ENCODE measurements around the gene TOB1. TPM values are rescaled to one million over a fixed set of nuclear protein-coding genes. Genes with fewer than 3 reads are reported as not detected.
A peak's percentile ranks its signal among the peaks of the same experiment; 100 is the strongest.

Gene TOB1
- total and polyA plus RNA-seq, 9 of the 15 experiments (the other 6 are each of a cell fraction or from before 2014, with no cell fraction given) = 4.8 to 63.7 (median 13.2) TPM

DNA sequence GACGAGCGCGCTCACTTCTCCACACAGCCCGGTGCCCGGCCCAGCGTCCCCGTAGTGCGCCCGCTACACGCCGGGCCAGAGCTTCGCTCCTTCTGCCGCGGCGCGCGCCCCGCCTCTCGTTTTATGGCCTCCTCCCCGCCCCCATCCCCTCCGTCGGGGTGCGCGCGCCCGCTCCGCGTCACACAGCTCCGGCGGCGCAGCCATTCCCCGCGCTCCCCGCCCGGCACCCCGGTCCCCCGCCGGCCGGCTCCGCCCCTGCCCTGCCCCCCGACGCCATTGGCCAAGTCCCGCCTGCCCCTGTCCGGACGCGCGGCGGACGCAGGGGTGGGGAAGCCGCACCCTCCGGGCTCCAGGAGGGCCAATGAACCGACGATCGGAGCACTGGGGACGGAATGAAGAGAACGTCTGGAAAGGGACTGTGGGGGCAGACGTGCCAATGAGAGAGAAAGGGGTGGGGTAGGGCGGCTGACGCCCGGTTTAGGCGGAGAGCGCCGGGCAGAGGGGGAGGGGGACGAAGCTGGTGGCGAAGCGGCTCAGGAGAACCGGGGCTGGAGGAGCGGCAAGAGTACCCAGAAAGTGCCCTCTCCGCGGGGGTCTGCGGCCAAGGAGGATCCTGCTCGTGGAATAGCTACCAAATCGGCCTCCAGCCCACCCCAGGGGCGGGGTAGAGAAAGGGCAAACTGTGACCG, at the start of gene TOB1 (continued):
- peak; percentile 28; the same call in 1 of the 2 replicates for TF ChIP-seq E2F3 (CRISPR knock-in tag; IDR thresholded peaks at IDR 0.05)
- TF ChIP-seq SAP30 (IDR thresholded peaks at IDR 0.05; ENCODE audit: borderline replicate concordance, insufficient read depth, low read depth, low read length, poor library complexity, severe bottlenecking) = peak; percentile 28
- TF ChIP-seq KAT7 (CRISPR knock-in tag; IDR thresholded peaks at IDR 0.05; ENCODE audit: borderline replicate concordance) = no peak; the same call in 1 of the 2 replicates
- 0 out of 2 replicates have a peak, but pooled peaks have one; percentile 3 for TF ChIP-seq C11orf30 (IDR thresholded peaks at IDR 0.05; ENCODE audit: low read depth)
- no peak for TF ChIP-seq ADNP (tag; IDR thresholded peaks at IDR 0.05)
- TF ChIP-seq RFX1 (IDR thresholded peaks at IDR 0.05) = no peak
- TF ChIP-seq, protein P1, sequence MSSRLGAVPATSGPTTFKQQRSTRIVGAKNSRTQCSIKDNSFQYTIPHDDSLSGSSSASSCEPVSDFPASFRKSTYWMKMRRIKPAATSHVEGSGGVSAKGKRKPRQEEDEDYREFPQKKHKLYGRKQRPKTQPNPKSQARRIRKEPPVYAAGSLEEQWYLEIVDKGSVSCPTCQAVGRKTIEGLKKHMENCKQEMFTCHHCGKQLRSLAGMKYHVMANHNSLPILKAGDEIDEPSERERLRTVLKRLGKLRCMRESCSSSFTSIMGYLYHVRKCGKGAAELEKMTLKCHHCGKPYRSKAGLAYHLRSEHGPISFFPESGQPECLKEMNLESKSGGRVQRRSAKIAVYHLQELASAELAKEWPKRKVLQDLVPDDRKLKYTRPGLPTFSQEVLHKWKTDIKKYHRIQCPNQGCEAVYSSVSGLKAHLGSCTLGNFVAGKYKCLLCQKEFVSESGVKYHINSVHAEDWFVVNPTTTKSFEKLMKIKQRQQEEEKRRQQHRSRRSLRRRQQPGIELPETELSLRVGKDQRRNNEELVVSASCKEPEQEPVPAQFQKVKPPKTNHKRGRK (tag; IDR thresholded peaks at IDR 0.05) = no peak
- no peak for TF ChIP-seq POLR3A (IDR thresholded peaks at IDR 0.05; ENCODE audit: borderline replicate concordance, extremely low read depth, insufficient read depth, insufficient read length)
- TF ChIP-seq ZC3H11A (IDR thresholded peaks at IDR 0.05; ENCODE audit: low read depth, low read length) = no peak
- no peak for TF ChIP-seq NCOA4 (IDR thresholded peaks at IDR 0.05; ENCODE audit: partially characterized antibody)
- TF ChIP-seq, protein P2, sequence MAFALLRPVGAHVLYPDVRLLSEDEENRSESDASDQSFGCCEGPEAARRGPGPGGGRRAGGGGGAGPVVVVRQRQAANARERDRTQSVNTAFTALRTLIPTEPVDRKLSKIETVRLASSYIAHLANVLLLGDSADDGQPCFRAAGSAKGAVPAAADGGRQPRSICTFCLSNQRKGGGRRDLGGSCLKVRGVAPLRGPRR (CRISPR knock-in tag; IDR thresholded peaks at IDR 0.05) = no peak
- TF ChIP-seq LCOR (CRISPR knock-in tag; IDR thresholded peaks at IDR 0.05) = no peak; the same call in 1 of the 2 replicates
- TF ChIP-seq ZFP36 (IDR thresholded peaks at IDR 0.05; ENCODE audit: low read depth, low read length, partially characterized antibody) = no peak
- no peak for TF ChIP-seq CHD4 (IDR thresholded peaks at IDR 0.05; ENCODE audit: insufficient read depth, insufficient replicate concordance, low read depth, low read length, poor library complexity, severe bottlenecking)
- TF ChIP-seq MECOM (CRISPR knock-in tag; IDR thresholded peaks at IDR 0.05) = no peak
- TF ChIP-seq GTF2E2 (tag; IDR thresholded peaks at IDR 0.05) = peak; percentile 99
- TF ChIP-seq RBM25 (IDR thresholded peaks at IDR 0.05; ENCODE audit: low read depth, low read length, severe bottlenecking) = no peak
- TF ChIP-seq ZFP1 (CRISPR knock-in tag; IDR thresholded peaks at IDR 0.05) = no peak
- TF ChIP-seq ETV6 (IDR thresholded peaks at IDR 0.05; ENCODE audit: borderline replicate concordance in 1 of 2, low read depth in 2 of 2, low read length in 1 of 2) = no peak
- TF ChIP-seq ETV6 (CRISPR knock-in tag; IDR thresholded peaks at IDR 0.05; ENCODE audit: borderline replicate concordance) = no peak; the same call in 1 of the 2 replicates
- 0 out of 2 replicates have a peak, but pooled peaks have one; percentile 5 for TF ChIP-seq ZNF384 (IDR thresholded peaks at IDR 0.05; ENCODE audit: low read depth, low read length)
- TF ChIP-seq RCOR1 (IDR thresholded peaks at IDR 0.05; ENCODE audit: borderline replicate concordance in 1 of 2, low read depth in 2 of 2, low read length in 2 of 2) = peak in 1 of 2 experiments; percentile 18; a peak in 1 of 4 replicates
- TF ChIP-seq NELFE (IDR thresholded peaks at IDR 0.05; ENCODE audit: insufficient read depth, insufficient read length) = peak; percentile 99
- TF ChIP-seq SMARCE1 (IDR thresholded peaks at IDR 0.05) = no peak

All from K562 (cell line).